NCI-H1105 treated with DMSO at 0.1 percent for 48 hours (cell line): ENCODE results near the gene ABHD17B.

Source experiments
- DNase-seq: peaks from one replicate; lab custom pipeline; 2025; lab: John Stamatoyannopoulos, UW

ABHD17B gene

GRCh38 chr9:71819115-71819739 lies 91.8 kb downstream of the ABHD17B start:
- DNase-seq = peak; percentile 8

GRCh38 chr9:71816916-71817451 lies 94.0 kb downstream of the ABHD17B start:
- peak; percentile 23 for DNase-seq
